HL-60 (cell line): ENCODE results near the gene SPIRE1.

Experiments used
- CTCF ChIP-seq: IDR thresholded peaks from one replicate; pipeline ENCODE4 v1.5.1; 2011; ENCODE audit warnings: low read length, control low read depth, inconsistent platforms; ENCODE audit not compliant: insufficient read depth
- POLR2AphosphoS5 ChIP-seq: IDR thresholded peaks from 2 replicates; pipeline ENCODE4 v1.6.1; 2012; ENCODE audit warnings: low read depth
- REST ChIP-seq: IDR thresholded peaks from 2 replicates; pipeline ENCODE4 v1.6.1; 2012; ENCODE audit warnings: low read depth; ENCODE audit not compliant: insufficient replicate concordance
- SPI1 ChIP-seq: IDR thresholded peaks from 2 replicates; pipeline ENCODE4 v1.6.1; 2012; ENCODE audit warnings: low read depth, mild to moderate bottlenecking, borderline replicate concordance

DNA sequence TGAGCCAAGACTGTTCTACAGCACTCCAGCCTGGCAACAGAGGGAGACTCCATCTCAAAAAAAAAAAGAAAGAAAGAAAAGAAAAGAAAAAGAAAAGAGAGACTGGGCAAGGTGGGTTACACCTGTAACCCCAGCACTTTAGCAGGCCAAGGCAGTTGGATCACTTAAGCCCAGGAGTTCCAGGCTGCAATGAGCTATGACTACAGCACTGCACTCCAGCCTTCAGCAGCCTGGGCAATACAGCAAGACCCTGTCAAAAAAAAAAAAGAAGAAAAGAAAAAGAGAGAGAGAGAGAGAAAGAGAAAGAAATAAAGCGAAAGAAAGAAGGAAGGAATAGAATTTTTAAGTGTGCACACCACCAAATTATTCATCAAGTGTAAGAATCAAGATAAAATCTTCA is 2.9 kb downstream of the SPIRE1 start:
- TF ChIP-seq CTCF (no peak), POLR2AphosphoS5 (no peak), REST (no peak), SPI1 (no peak)
